Measurements from ENCODE around the gene FMO1. TPM values are rescaled to one million over a fixed set of nuclear protein-coding genes. Genes with fewer than 3 reads are reported as not detected.
"Not testable (repeated sequence)": the region's sequence is repeated elsewhere in the genome, so short reads cannot be mapped to it uniquely, and the experiment has no call there.

FMO1 gene
- total RNA-seq, result under 1 TPM in 1 of 2 donors, not detected in 1; 0.62 TPM
- long read RNA-seq, result 0 reads

DNA sequence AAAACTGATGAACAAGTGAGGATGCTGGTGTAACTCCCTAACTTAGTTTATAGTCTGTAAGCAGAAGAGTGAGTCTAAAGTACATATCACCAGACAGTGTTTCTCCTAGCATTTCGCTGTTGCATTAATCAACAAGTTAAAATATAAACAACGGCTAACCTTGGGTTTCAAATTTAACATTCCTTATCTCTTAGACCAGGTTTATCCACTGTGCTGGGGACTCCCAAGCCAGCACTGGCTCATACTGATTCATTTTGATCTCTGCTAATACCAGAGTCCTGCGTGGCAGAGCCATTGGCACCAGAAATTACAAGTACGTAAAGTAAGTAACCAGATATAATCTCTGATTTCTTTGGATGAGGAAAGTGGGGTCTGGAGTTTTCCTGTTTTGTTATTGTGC, at the start of gene FMO1:
TSS of gene FMO1 (plus strand) at position 193 of the 400 bp plus-strand sequence. CDS start 9,594 bp downstream, outside the sequence.
- intact Hi-C loops (cut with DNase I), result loop anchor here in 1 of 2 donors (5.0 kb wide), 1 partner anchor 64 kb away; the partner anchor contains the start of gene FMO4
- DNase-seq (no peak), ATAC-seq (no peak)

DNA sequence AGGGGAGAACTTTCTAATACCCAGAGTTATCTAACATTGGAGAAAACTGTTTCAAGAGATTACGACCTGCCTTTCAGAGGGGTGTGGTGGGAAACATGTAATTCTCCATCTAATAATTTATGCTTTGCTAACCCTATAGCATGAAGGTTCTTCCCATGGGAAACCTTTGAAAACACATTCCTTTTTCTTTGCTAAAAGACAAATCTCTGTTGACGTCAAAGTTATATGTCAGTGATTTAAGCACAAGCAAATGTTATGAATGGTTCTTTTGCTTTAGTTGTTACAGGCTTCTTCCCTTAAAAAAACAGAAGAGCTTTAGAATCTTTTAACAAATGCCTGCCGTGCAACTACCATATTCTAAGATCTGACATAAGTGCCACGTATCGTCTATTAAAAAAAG, 44.0 kb upstream of the FMO1 start:
- intact Hi-C loops (cut with DNase I), result no loop called here
- DNase-seq (no peak), ATAC-seq (no peak)

GRCh38 chr1:171206204-171206977, 41.9 kb upstream of the FMO1 start:
- no peak for ATAC-seq
- intact Hi-C loops (cut with DNase I), result no loop called here
- DNase-seq, result no peak

DNA sequence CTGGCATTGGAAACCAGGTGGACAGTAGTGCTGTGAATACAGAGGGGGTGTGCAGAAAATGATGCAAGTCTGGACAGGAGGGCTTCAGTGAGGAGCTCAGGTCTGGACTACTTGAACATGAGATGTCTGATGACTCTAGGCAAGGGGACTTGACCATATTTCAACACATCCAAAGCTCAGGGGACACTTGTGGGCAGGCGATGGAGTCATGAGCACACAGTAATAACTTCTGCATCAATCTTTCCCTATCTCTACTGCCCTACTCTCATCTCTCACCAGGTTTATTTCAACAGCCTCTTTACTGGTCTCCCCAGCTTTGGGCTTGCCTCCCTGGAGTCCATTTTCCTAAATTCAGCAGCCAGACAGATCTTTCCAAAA, 41.3 kb upstream of the FMO1 start:
- no peak for DNase-seq
- intact Hi-C loops (cut with DNase I), result no loop called here
- peak in 1 of 2 donors; percentile 30 for ATAC-seq

DNA sequence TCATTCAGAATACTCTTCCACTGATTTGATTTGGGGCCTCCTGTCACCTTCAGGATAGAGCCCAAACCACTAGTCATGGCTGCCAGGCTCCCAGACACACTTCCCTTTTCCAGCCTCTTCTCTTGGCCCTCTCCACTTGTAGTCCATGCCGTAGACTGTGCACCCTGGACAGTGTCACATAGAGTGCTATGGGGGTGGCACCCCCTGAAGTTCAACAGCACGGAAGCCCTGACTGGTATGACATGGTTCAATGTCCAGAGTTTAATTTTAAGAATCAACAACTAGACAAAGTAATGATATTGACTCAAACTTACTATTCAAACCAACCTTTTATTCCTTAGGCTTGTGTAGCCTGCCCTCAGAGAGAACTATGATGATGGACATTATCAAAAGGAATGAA, 40.9 kb upstream of the FMO1 start:
- no peak for ATAC-seq
- DNase-seq, result no peak
- intact Hi-C loops (cut with DNase I), result no loop called here

- intact Hi-C loops (cut with DNase I), result no loop called here
- peak; percentile 72 to 81 for ATAC-seq
- DNase-seq, result no peak
Observed at GRCh38 chr1:171210355-171210754, 37.9 kb upstream of the FMO1 start.

DNA sequence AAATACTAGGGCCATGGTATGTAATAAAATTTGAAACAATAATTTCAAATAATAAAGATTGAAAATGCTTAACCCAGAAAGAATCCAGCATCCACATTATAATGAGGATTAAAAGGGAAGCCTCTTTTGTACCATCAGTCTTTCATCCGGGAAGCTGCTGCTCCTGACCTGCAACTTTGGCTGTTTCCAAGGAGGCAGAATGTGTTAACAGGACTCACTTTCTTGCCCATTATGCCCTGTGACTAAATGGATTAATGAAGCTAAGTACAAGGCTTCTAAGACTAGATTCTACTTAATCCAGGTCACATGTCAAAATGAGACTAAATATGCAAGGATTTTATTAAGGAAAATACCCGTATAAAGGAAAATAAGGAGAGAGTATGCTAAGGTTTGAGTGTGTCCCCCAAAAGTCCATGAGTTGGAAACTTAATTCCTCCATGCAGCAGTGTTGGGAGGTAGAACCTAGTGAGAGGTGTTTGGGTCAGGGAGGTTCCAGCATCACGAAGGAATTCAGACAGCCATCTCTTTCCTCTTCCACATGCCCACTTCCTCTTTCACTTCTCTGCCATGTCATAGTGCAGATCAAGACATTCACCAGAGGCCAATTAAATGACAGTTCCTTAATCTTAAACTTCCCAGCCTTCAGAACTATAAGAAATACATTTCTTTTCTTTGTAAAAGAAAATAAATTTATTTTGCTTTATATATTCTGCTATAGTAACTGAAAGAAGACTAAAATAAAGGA, 35.5 kb upstream of the FMO1 start:
- ATAC-seq (no peak), DNase-seq (no peak)
- intact Hi-C loops (cut with DNase I), result no loop called here

DNA sequence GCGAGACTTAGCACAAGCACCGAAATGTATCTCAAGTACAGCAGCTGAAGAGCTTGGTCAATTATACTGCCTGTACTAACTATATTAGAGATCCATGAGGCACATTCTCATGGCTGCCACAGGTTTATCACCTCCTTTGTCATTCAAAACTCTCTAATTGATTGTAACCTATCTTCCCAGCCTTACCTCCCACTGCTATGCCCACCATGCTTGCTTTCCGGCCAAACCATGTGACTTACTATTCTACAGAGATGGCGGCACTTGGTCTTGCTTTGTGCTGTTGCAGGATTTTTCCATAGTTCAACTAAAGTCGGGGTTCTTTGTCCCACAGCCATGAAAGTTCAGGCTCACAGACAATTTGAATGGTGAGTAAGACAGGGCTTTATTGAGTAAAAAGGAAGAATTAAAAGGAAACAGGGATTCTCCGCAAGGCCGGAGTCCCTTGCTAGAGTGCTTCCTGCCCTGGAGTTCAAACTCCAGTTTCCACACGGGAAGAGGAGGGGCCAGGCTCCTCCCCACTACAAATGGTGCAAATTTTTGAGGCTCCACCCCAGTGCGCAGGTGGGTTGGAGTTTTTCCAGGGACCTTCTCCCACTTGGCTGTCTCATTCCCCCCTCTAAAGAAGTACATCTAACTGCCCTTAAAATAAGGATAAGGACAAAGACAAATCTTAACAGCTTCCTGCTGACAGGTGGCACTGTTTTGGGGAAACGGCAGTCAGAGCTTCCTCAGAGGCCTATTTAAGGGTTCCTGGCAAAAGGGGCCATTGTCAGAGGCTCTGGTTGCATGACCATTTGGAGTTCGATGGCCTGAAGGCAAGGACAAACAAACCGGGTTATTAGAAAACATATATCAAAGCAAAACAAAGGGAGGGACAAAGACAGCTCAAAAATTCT, 34.5 kb upstream of the FMO1 start:
- ATAC-seq (no peak), DNase-seq (no peak)
- intact Hi-C loops (cut with DNase I), result no loop called here

GRCh38 chr1:171217658-171218443, 30.4 kb upstream of the FMO1 start:
- intact Hi-C loops (cut with DNase I), result no loop called here
- ATAC-seq, result peak; percentile 17 to 27
- no peak for DNase-seq

- DNase-seq (no peak), ATAC-seq (no peak)
- intact Hi-C loops (cut with DNase I), result no loop called here
Observed at GRCh38 chr1:171218661-171219060, 29.6 kb upstream of the FMO1 start.

- intact Hi-C loops (cut with DNase I), result loop anchor here (10.0 kb wide), 3 partner anchors 105 to 255 kb away; no protein-coding TSS in a partner anchor
- peak in 1 of 2 donors; percentile 26 for ATAC-seq
Observed at GRCh38 chr1:171219346-171220080, 28.8 kb upstream of the FMO1 start.

GRCh38 chr1:171220081-171220420, 28.2 kb upstream of the FMO1 start:
- ATAC-seq (peak in 1 of 2 donors; percentile 45), DNase-seq (no peak)
- intact Hi-C loops (cut with DNase I), result loop anchor here (10.0 kb wide), 3 partner anchors 105 to 255 kb away; no protein-coding TSS in a partner anchor

More at GRCh38 chr1:171219346-171220080, 28.8 kb upstream of the FMO1 start:
- DNase-seq, result no peak

DNA sequence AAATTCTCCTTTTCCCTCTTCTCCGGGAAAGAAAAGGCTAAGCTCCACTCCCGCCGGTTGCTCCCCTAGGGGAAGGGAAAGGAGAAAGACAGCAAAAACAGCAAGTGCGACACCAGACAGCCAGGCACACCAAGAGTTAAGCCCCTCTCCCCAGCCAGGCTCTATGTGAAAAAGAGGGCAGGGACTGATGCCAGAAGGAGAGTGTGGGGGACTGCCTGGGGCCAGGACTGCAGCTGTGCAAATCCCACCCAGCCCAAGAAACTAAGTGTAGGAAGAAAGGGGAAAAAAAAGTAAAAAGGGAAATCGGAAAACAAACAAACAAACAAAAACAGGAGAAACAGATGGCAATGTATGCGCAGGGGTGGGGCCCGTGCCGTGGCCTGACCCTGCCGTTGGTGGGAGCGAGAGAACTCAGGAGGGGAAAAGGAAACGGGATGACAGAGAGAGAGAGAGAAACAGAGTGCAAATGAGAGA, 27.7 kb upstream of the FMO1 start:
- intact Hi-C loops (cut with DNase I), result loop anchor here (10.0 kb wide), 3 partner anchors 106 to 256 kb away; no protein-coding TSS in a partner anchor
- DNase-seq (no peak), ATAC-seq (peak; percentile 54 to 85)

DNA sequence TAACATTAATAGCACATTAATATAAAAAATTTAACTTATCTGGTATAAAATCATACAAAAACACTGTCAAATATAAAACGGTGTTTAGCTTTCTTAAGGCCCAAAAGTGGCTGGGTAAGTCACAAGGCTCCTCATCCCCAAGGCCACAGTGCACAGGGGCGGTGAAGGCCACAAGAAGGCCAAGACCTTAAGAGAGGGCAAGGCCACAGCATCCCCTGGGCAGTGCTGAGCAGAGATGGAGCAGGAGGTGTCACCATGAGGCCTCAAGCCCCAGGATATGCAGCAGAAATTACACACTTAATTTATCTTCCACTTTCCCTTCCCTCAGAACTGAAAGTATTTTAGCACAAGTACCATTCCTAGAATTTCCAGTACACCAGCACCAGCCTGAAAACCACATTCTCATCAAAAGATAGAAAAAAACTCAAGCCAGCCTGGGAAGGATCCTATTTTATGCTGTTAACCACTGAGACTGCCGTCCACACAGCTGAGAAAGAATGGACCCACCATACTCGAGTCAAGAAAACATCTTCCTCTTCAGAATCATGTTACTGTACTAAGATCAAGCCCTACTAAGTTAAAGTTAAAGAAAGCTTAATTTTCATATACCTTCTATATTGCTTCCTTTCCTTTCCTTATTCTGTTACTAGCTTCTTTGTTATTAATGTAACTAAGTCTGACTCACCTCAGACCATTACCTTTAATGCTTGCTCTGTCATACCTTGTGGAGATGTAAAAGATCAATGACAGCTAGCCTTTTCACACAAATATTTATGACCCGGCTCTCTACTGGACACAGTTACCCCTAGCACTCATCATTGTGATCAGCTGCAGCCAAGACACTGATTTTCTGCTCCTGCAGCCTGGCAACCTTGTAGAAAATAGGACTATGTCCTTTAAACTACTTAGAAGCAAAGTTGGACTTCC, 26.4 kb upstream of the FMO1 start:
- DNase-seq, result no peak
- intact Hi-C loops (cut with DNase I), result loop anchor here (10.0 kb wide), 3 partner anchors 107 to 257 kb away; no protein-coding TSS in a partner anchor
- ATAC-seq, result peak in 1 of 2 donors; percentile 24

DNA sequence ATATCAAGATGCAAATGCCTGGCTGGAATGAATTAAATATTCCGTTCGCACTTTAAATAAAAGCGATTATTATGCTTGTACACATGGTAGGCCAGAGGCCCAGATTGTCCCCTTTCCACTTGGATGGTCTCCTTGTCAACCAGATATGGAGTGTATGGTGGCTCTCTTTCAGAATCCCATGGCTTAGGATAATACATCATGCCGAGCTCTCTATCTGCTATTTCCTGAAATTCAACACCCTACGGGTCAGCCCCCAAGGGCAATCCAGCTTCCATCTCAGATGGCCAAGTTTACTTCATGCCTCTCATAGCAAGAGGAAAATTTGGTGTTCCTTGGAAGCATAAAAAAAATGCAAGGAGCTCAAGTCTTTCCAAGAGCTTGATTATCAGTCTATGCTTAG, 25.4 kb upstream of the FMO1 start:
- intact Hi-C loops (cut with DNase I), result loop anchor here (10.0 kb wide), 3 partner anchors 108 to 258 kb away; no protein-coding TSS in a partner anchor

GRCh38 chr1:171224257-171224656, 24.0 kb upstream of the FMO1 start:
- intact Hi-C loops (cut with DNase I), result loop anchor here (10.0 kb wide), 3 partner anchors 109 to 259 kb away; no protein-coding TSS in a partner anchor
- ATAC-seq, DNase-seq: not testable (repeated sequence)

More for the DNA sequence above, 25.4 kb upstream of the FMO1 start:
- ATAC-seq (peak; percentile 55 to 69), DNase-seq (no peak)
